ENCODE data around the gene ZNF438. TPM values are rescaled to one million over a fixed set of nuclear protein-coding genes. Genes with fewer than 3 reads are reported as not detected.
"Not testable (repeated sequence)": the region's sequence is repeated elsewhere in the genome, so short reads cannot be mapped to it uniquely, and the experiment has no call there.

ZNF438 gene
- total RNA-seq, 1 experiment from 2014 or later = 7.6 TPM

- DNase-seq (ENCODE audit: low read depth) = no peak
Measured at GRCh38 chr10:30806850-30807249, 224.8 kb downstream of the ZNF438 start.

GRCh38 chr10:30805061-30805460 lies 226.6 kb downstream of the ZNF438 start:
- DNase-seq (ENCODE audit: low read depth) = no peak

- peak; percentile 92 for DNase-seq (ENCODE audit: low read depth)
Measured at GRCh38 chr10:30804478-30805055, 227.1 kb downstream of the ZNF438 start.

GRCh38 chr10:30803892-30804322 lies 227.8 kb downstream of the ZNF438 start:
- peak; percentile 98 for DNase-seq (ENCODE audit: low read depth)

GRCh38 chr10:30803058-30803457 lies 228.6 kb downstream of the ZNF438 start:
- DNase-seq (ENCODE audit: low read depth) = no peak

GRCh38 chr10:30800368-30800767 lies 231.3 kb downstream of the ZNF438 start:
- DNase-seq (ENCODE audit: low read depth) = no peak

- no peak for DNase-seq (ENCODE audit: low read depth)
Measured at GRCh38 chr10:30798646-30799185, 232.9 kb downstream of the ZNF438 start.

GRCh38 chr10:30795024-30795423 lies 236.6 kb downstream of the ZNF438 start:
- not testable (repeated sequence) for DNase-seq (ENCODE audit: low read depth)
